Neural cell (in vitro differentiated cells): ENCODE data around the gene ADM. TPM values are rescaled to one million over a fixed set of nuclear protein-coding genes. Genes with fewer than 3 reads are reported as not detected.
A peak's percentile ranks its signal among the peaks of the same experiment; 100 is the strongest.

ENCODE experiments used
- H2AFZ ChIP-seq: fragments of 200-600, 300-800 bp; sonication (generic), shearing (Covaris generic); 2 replicates; pipeline ENCODE4 v1.6.0; 2014; ENCODE audit warnings: low read depth, mild to moderate bottlenecking, antibody characterized with exemption, low read length, moderate library complexity
- H3F3A ChIP-seq: fragments of 200-600 bp; shearing (Covaris generic); 2 replicates; pipeline ENCODE4 v1.6.1; 2016; ENCODE audit warnings: mild to moderate bottlenecking, moderate library complexity, mixed read lengths, antibody characterized with exemption, low read length; ENCODE audit not compliant: insufficient read depth, poor library complexity, severe bottlenecking
- H3K27ac ChIP-seq: fragments of 200-600, 300-800 bp; sonication (generic), shearing (Covaris generic); 2 replicates; pipeline ENCODE4 v1.5.1; 2014; ENCODE audit warnings: mild to moderate bottlenecking, low read length, moderate library complexity
- H3K27me3 ChIP-seq: fragments of 300-800, 200-600 bp; sonication (generic), shearing (Covaris generic); 2 replicates; pipeline ENCODE4 v1.6.0; 2014; ENCODE audit warnings: mild to moderate bottlenecking, low read depth, low read length, moderate library complexity; ENCODE audit not compliant: insufficient read depth
- H3K36me3 ChIP-seq: fragments of 300-800, 200-600 bp; sonication (generic), shearing (Covaris generic); 2 replicates; pipeline ENCODE4 v1.5.1; 2014; ENCODE audit warnings: mild to moderate bottlenecking, antibody characterized with exemption, low read length, moderate library complexity; ENCODE audit not compliant: insufficient read depth
- H3K4me2 ChIP-seq: fragments of 300-800, 200-600 bp; sonication (generic), shearing (Covaris generic); 2 replicates; pipeline ENCODE4 v1.6.0; 2014; ENCODE audit warnings: mild to moderate bottlenecking, low read length
- H3K4me3 ChIP-seq: fragments of 300-800, 200-600 bp; sonication (generic), shearing (Covaris generic); 2 replicates; pipeline ENCODE4 v1.5.1; 2014; ENCODE audit warnings: mild to moderate bottlenecking, low read length, moderate library complexity
- H3K79me2 ChIP-seq: fragments of 200-600 bp; shearing (Covaris generic); replicated peaks from 2 replicates; pipeline ENCODE4 v1.6.0; 2014; ENCODE audit warnings: mild to moderate bottlenecking, low read length, moderate library complexity; ENCODE audit not compliant: insufficient read depth
- H3K9ac ChIP-seq: fragments of 300-800, 200-600 bp; sonication (generic), shearing (Covaris generic); 2 replicates; pipeline ENCODE4 v1.6.1; 2016; ENCODE audit warnings: mild to moderate bottlenecking, low read length, mixed read lengths
- H3K9me2 ChIP-seq: fragments of 200-600 bp; shearing (Covaris generic); 2 replicates; pipeline ENCODE4 v1.6.1; 2016; ENCODE audit warnings: mild to moderate bottlenecking, low read length, mixed read lengths; ENCODE audit not compliant: insufficient read depth
- H3K9me3 ChIP-seq: fragments of 200-600, 300-800 bp; sonication (generic), shearing (Covaris generic); 2 replicates; pipeline ENCODE4 v1.6.1; 2016; ENCODE audit warnings: mild to moderate bottlenecking, mixed run types, low read length, moderate library complexity, mixed read lengths
- H4K20me1 ChIP-seq: fragments of 200-600 bp; shearing (Covaris generic); 2 replicates; pipeline ENCODE4 v1.6.1; 2016; ENCODE audit warnings: mild to moderate bottlenecking, mixed run types; ENCODE audit not compliant: insufficient read depth
- EP300 ChIP-seq: fragments of 450-650 bp; conservative IDR thresholded peaks from 2 replicates; pipeline ENCODE4 v1.6.1; 2014; ENCODE audit warnings: antibody characterized with exemption, mild to moderate bottlenecking, moderate library complexity; ENCODE audit not compliant: poor library complexity, severe bottlenecking
- EZH2 ChIP-seq: fragments of 200-600, 300-800 bp; shearing (Covaris generic), sonication (generic); IDR thresholded peaks from 2 replicates; pipeline ENCODE4 v1.6.1; 2014; ENCODE audit warnings: antibody characterized with exemption, low read length, borderline replicate concordance, mild to moderate bottlenecking; ENCODE audit not compliant: insufficient read depth, poor library complexity, severe bottlenecking
- MXI1 ChIP-seq: fragments of 450-650 bp; conservative IDR thresholded peaks from 2 replicates; pipeline ENCODE4 v1.6.1; 2014; ENCODE audit warnings: antibody characterized with exemption, mild to moderate bottlenecking; ENCODE audit not compliant: poor library complexity, severe bottlenecking
- POLR2AphosphoS5 ChIP-seq: IDR thresholded peaks from 2 replicates; pipeline ENCODE4 v1.6.1; 2012
- RAD21 ChIP-seq: fragments of 450-650 bp; conservative IDR thresholded peaks from 2 replicates; pipeline ENCODE4 v1.6.1; 2014; ENCODE audit warnings: antibody characterized with exemption, mild to moderate bottlenecking, moderate library complexity
- REST ChIP-seq: IDR thresholded peaks from 2 replicates; pipeline ENCODE4 v1.6.1; 2012; ENCODE audit warnings: borderline replicate concordance
- SMC3 ChIP-seq: fragments of 450-650 bp; conservative IDR thresholded peaks from 2 replicates; pipeline ENCODE4 v1.6.1; 2014; ENCODE audit warnings: antibody characterized with exemption, mild to moderate bottlenecking, moderate library complexity; ENCODE audit not compliant: poor library complexity
- TAF1 ChIP-seq: IDR thresholded peaks from 2 replicates; pipeline ENCODE4 v1.6.1; 2012; ENCODE audit warnings: low read depth
- polyA plus RNA-seq: library from polyadenylated mRNA; depleted of rRNA; stranded (reverse); fragments of >200 nt; gene quantifications from 2 replicates; pipeline ENCODE4 v1.2.3, GENCODE V29; 2014
- TF ChIP-seq, protein P1 (sequence below): fragments of 450-650 bp; IDR thresholded peaks from 2 replicates; pipeline ENCODE4 v1.5.1; 2014; ENCODE audit warnings: antibody characterized with exemption, mild to moderate bottlenecking, moderate library complexity; ENCODE audit not compliant: poor library complexity, severe bottlenecking

Gene ADM
- polyA plus RNA-seq, 1 donor from 2014 or later: 1.6 TPM

DNA sequence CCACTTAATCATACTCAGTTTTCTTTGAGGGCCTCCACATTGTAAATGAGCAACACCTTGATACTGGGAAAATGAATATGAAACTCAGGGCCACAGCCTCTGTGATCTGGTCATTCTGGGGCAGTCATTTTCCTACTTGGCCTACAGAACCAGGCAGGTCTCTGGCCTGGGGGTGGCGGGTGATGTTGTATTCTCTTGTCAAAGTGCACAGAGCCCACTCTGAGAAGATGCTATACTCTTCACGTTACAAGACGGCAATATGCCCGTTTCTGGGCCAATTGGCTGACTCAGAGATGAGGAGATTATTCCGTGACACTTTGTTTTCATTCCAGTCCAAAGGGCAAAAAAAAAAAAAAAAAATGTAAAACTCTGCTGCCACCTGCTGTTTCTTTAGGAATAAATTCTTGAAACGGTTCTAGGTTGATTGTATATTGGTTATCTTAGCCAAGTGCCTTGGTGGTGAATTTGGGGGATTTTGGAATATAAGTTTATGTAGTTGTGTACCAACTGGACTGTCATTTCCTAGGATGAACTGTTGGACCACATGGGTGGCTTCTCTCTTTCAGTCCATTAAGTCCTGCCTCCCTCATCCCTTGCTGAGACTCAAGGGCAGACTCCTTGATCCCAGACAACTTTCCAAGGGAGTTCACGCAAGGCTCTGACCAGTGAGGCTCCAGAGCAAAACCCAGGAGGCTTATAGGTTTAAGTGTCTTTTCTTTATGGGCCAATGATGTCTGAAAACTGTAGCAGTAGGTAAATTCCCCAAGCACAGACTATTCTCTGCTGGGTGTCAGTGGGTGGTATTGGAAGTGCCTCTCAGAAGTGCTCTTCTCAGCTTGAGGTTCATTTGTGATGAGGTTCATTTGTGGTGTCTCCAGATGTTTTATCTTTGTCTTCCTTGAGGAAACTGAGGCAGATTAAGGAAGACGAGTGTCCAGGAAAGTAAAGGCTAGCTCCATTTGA is 18.2 kb downstream of the ADM start:
- Histone ChIP-seq H4K20me1 (no peaks in the 10 kb centered on the region), H3K4me3 (no peak overlapping the region), H2AFZ (no peak overlapping the region), H3K9me2 (no peaks in the 10 kb centered on the region), H3K79me2 (no peaks in the 10 kb centered on the region), H3K36me3 (no peaks in the 10 kb centered on the region), H3K9me3 (no peaks in the 10 kb centered on the region), H3K9ac (no peak overlapping the region), H3K4me2 (no peak overlapping the region), H3F3A (no peaks in the 10 kb centered on the region), H3K27ac (no peak overlapping the region), H3K27me3 (no peaks in the 10 kb centered on the region)
- TF ChIP-seq REST (no peak), RAD21 (peak; percentile 78), EZH2 (no peak), SMC3 (peak; percentile 77), POLR2AphosphoS5 (no peak), TAF1 (no peak), EP300 (no peak), MXI1 (no peak)
- TF ChIP-seq, protein P1, sequence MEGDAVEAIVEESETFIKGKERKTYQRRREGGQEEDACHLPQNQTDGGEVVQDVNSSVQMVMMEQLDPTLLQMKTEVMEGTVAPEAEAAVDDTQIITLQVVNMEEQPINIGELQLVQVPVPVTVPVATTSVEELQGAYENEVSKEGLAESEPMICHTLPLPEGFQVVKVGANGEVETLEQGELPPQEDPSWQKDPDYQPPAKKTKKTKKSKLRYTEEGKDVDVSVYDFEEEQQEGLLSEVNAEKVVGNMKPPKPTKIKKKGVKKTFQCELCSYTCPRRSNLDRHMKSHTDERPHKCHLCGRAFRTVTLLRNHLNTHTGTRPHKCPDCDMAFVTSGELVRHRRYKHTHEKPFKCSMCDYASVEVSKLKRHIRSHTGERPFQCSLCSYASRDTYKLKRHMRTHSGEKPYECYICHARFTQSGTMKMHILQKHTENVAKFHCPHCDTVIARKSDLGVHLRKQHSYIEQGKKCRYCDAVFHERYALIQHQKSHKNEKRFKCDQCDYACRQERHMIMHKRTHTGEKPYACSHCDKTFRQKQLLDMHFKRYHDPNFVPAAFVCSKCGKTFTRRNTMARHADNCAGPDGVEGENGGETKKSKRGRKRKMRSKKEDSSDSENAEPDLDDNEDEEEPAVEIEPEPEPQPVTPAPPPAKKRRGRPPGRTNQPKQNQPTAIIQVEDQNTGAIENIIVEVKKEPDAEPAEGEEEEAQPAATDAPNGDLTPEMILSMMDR: peak; percentile 77

GRCh38 chr11:10323793-10324170 is 18.9 kb downstream of the ADM start:
- Histone ChIP-seq H3K27me3 (no peaks in the 10 kb centered on the region), H3F3A (no peaks in the 10 kb centered on the region), H3K9me2 (no peaks in the 10 kb centered on the region), H3K36me3 (no peaks in the 10 kb centered on the region), H3K4me3 (no peak overlapping the region), H3K9me3 (no peaks in the 10 kb centered on the region), H3K27ac (no peak overlapping the region), H4K20me1 (no peaks in the 10 kb centered on the region), H2AFZ (no peak overlapping the region), H3K79me2 (no peaks in the 10 kb centered on the region), H3K4me2 (no peak overlapping the region), H3K9ac (no peak overlapping the region)
- TF ChIP-seq EP300 (no peak), POLR2AphosphoS5 (no peak), TAF1 (no peak), RAD21 (no peak), MXI1 (no peak), EZH2 (no peak), REST (no peak)
